HepG2 (cell line): Measurements from ENCODE around the gene CRYGA. TPM values are rescaled to one million over a fixed set of nuclear protein-coding genes. Genes with fewer than 3 reads are reported as not detected.

Experiments used
- HOXA3 ChIP-seq: sonication (generic); formaldehyde crosslinking; IDR thresholded peaks from 2 replicates; pipeline ENCODE4 v1.5.0; 2020; ENCODE audit warnings: missing genetic modification reagents
- NFYB ChIP-seq: sonication (generic); formaldehyde crosslinking; IDR thresholded peaks from 2 replicates; pipeline ENCODE4 v1.4.0; 2020; ENCODE audit warnings: missing genetic modification reagents
- SIX4 ChIP-seq: sonication (generic); formaldehyde crosslinking; IDR thresholded peaks from 2 replicates; pipeline ENCODE4 v1.4.0; 2020; ENCODE audit warnings: missing genetic modification reagents
- ZNF550 ChIP-seq: sonication (generic); formaldehyde crosslinking; IDR thresholded peaks from 2 replicates; pipeline ENCODE4 v1.4.0; 2020; ENCODE audit warnings: mild to moderate bottlenecking, missing genetic modification reagents, borderline replicate concordance
- ZNF780A ChIP-seq: sonication (generic); formaldehyde crosslinking; IDR thresholded peaks from 2 replicates; pipeline ENCODE4 v1.8.0; 2022; ENCODE audit warnings: mild to moderate bottlenecking, missing genetic modification reagents, moderate library complexity
- polyA plus RNA-seq, 8 experiments: library from polyadenylated mRNA; depleted of rRNA in 3 of 8; stranded (reverse) in 7 of 8; unstranded in 1 of 8; fragments of >200 nt; fragmentation: Illumina TruSeq in 4 of 8; extraction: Trizol in 4 of 8; gene quantifications; 2 replicates each; pipeline versions ENCODE4 v1.2.1 to v1.2.3, GENCODE V29; 2011 to 2016; ENCODE audit warnings: low read depth in 4 of 8, missing spikeins in 1 of 8, mixed read lengths in 1 of 8; ENCODE audit not compliant: insufficient read depth in 1 of 8
- total RNA-seq, 5 experiments: library from RNA; depleted of rRNA; stranded (reverse); fragments of >200 nt; fragmentation: Illumina TruSeq; extraction: Trizol; gene quantifications; 2 replicates each; pipeline ENCODE4 v1.2.3, GENCODE V29; 2016; ENCODE audit warnings: low read depth in 1 of 5
- TF ChIP-seq, protein P1 (sequence below), 2 experiments: fragments of 450-650 bp in 1 of 2; sonication (generic) in 1 of 2; formaldehyde crosslinking in 1 of 2; IDR thresholded peaks; 2 replicates each; pipeline versions ENCODE4 v1.6.1 to v1.8.0; 2016 to 2022; ENCODE audit warnings: antibody characterized with exemption in 1 of 2, mild to moderate bottlenecking in 1 of 2, missing genetic modification reagents in 1 of 2
- TF ChIP-seq, protein P2 (sequence below): sonication (generic); formaldehyde crosslinking; IDR thresholded peaks from one replicate; pipeline ENCODE4 v1.5.1; 2020; ENCODE audit warnings: mild to moderate bottlenecking, missing genetic modification reagents; ENCODE audit errors: not compliant biosample characterization

CRYGA gene
- total and polyA plus RNA-seq, 2 of the 13 experiments (the other 11 are each of a cell fraction or from before 2014, with no cell fraction given): not detected

DNA sequence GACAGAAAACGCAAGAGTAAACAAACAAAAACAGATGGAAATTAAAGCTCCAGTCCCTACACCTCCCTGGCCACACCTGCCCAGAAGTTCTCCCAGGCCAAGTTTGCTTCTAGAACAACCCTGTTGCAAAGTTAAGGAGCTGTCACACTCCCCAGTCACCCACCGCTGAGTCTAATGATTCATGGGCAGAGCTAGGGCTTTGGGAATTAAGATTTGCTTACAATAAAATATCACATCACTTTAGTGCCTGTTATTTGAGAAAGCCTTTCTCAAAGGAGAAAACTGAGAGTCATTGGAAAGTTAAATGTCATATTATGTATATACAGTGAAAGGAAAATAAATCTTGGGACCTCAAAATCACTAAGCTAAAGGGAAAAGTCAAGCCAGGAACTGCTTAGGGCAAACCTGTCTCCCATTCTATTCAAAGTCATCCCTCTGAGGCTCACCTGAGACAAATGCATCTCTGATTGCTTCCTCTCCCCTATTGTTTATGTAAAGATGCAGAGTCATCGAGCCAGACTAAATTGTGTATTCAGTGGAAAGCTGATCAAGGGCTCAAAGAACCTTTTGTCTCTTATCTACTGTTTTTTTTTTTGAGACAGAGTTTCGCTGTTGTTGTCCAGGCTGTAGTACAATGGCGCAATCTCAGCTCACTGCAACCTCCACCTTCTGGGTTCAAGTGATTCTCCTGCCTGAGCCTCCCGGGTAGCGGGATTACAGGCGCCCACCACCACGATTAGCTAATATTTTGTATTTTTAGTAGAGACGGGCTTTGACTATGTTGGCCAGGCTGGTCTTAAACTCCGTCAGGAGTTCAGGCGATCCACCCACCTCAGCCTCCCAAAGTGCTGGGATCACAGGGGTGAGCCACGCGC is 20.2 kb downstream of the CRYGA start (continued):
- TF ChIP-seq, protein P1, sequence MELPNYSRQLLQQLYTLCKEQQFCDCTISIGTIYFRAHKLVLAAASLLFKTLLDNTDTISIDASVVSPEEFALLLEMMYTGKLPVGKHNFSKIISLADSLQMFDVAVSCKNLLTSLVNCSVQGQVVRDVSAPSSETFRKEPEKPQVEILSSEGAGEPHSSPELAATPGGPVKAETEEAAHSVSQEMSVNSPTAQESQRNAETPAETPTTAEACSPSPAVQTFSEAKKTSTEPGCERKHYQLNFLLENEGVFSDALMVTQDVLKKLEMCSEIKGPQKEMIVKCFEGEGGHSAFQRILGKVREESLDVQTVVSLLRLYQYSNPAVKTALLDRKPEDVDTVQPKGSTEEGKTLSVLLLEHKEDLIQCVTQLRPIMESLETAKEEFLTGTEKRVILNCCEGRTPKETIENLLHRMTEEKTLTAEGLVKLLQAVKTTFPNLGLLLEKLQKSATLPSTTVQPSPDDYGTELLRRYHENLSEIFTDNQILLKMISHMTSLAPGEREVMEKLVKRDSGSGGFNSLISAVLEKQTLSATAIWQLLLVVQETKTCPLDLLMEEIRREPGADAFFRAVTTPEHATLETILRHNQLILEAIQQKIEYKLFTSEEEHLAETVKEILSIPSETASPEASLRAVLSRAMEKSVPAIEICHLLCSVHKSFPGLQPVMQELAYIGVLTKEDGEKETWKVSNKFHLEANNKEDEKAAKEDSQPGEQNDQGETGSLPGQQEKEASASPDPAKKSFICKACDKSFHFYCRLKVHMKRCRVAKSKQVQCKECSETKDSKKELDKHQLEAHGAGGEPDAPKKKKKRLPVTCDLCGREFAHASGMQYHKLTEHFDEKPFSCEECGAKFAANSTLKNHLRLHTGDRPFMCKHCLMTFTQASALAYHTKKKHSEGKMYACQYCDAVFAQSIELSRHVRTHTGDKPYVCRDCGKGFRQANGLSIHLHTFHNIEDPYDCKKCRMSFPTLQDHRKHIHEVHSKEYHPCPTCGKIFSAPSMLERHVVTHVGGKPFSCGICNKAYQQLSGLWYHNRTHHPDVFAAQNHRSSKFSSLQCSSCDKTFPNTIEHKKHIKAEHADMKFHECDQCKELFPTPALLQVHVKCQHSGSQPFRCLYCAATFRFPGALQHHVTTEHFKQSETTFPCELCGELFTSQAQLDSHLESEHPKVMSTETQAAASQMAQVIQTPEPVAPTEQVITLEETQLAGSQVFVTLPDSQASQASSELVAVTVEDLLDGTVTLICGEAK (IDR thresholded peaks at IDR 0.05): no peak
- TF ChIP-seq, protein P1 (CRISPR knock-in tag; IDR thresholded peaks at IDR 0.05): no peak
- TF ChIP-seq, protein P2, sequence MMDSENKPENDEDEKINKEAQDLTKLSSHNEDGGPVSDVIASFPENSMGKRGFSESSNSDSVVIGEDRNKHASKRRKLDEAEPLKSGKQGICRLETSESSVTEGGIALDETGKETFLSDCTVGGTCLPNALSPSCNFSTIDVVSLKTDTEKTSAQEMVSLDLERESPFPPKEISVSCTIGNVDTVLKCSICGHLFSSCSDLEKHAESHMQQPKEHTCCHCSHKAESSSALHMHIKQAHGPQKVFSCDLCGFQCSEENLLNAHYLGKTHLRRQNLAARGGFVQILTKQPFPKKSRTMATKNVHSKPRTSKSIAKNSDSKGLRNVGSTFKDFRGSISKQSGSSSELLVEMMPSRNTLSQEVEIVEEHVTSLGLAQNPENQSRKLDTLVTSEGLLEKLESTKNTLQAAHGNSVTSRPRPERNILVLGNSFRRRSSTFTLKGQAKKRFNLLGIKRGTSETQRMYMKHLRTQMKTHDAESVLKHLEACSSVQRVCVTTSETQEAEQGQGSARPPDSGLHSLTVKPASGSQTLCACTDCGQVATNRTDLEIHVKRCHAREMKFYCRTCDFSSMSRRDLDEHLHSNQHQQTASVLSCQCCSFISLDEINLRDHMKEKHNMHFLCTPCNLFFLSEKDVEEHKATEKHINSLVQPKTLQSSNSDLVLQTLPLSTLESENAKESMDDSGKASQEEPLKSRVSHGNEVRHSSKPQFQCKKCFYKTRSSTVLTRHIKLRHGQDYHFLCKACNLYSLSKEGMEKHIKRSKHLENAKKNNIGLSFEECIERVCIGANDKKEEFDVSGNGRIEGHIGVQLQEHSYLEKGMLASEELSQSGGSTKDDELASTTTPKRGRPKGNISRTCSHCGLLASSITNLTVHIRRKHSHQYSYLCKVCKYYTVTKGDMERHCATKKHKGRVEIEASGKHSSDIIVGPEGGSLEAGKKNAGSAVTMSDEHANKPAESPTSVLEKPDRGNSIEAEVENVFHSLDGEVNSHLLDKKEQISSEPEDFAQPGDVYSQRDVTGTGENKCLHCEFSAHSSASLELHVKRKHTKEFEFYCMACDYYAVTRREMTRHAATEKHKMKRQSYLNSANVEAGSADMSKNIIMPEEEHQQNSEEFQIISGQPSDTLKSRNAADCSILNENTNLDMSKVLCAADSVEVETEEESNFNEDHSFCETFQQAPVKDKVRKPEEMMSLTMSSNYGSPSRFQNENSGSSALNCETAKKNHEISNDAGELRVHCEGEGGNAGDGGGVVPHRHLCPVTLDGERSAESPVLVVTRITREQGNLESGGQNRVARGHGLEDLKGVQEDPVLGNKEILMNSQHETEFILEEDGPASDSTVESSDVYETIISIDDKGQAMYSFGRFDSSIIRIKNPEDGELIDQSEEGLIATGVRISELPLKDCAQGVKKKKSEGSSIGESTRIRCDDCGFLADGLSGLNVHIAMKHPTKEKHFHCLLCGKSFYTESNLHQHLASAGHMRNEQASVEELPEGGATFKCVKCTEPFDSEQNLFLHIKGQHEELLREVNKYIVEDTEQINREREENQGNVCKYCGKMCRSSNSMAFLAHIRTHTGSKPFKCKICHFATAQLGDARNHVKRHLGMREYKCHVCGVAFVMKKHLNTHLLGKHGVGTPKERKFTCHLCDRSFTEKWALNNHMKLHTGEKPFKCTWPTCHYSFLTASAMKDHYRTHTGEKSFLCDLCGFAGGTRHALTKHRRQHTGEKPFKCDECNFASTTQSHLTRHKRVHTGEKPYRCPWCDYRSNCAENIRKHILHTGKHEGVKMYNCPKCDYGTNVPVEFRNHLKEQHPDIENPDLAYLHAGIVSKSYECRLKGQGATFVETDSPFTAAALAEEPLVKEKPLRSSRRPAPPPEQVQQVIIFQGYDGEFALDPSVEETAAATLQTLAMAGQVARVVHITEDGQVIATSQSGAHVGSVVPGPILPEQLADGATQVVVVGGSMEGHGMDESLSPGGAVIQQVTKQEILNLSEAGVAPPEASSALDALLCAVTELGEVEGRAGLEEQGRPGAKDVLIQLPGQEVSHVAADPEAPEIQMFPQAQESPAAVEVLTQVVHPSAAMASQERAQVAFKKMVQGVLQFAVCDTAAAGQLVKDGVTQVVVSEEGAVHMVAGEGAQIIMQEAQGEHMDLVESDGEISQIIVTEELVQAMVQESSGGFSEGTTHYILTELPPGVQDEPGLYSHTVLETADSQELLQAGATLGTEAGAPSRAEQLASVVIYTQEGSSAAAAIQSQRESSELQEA (CRISPR knock-in tag): no peak
- TF ChIP-seq ZNF780A (CRISPR knock-in tag) (no peak), HOXA3 (peak; percentile 28; the same call in 1 of the 2 replicates), NFYB (CRISPR knock-in tag) (no peak), ZNF550 (CRISPR knock-in tag) (no peak), SIX4 (CRISPR knock-in tag) (no peak)
